ENCODE data around the gene MYBPHL.

MYBPHL gene

GRCh38 chr1:109282497-109282951 is 24.3 kb downstream of the MYBPHL start:
- Histone ChIP-seq H3K4me3 (ENCODE audit: low read depth in 1 of 2, low read length in 2 of 2) (peak overlapping the region; percentile 74 to 97), H3K36me3 (ENCODE audit: control insufficient read depth in 1 of 2, insufficient read depth in 2 of 2, low read length in 2 of 2) (peaks cover 0 to 8% of the 10 kb centered on the region in 2 donors), H3K4me1 (ENCODE audit: control insufficient read depth in 1 of 2, insufficient read depth in 2 of 2, low read length in 2 of 2) (peaks cover 26 to 29% of the 10 kb centered on the region in 2 donors), H3K27ac (ENCODE audit: low read depth, low read length) (no peak overlapping the region), H3K27me3 (ENCODE audit: control insufficient read depth in 1 of 2, insufficient read depth in 2 of 2, low read length in 2 of 2) (no peaks in the 10 kb centered on the region), H3K9ac (ENCODE audit: low read depth in 1 of 2, low read length in 2 of 2) (peak overlapping the region; percentile 61 to 86), H3K9me3 (ENCODE audit: control insufficient read depth in 1 of 2, low read length in 2 of 2) (no peaks in the 10 kb centered on the region)

- Histone ChIP-seq H3K9me3 (ENCODE audit: control insufficient read depth in 1 of 2, low read length in 2 of 2) (no peaks in the 10 kb centered on the region), H3K9ac (ENCODE audit: low read depth in 1 of 2, low read length in 2 of 2) (peak overlapping the region in 1 of 2 donors; percentile 61), H3K27ac (ENCODE audit: low read depth, low read length) (no peak overlapping the region), H3K27me3 (ENCODE audit: control insufficient read depth in 1 of 2, insufficient read depth in 2 of 2, low read length in 2 of 2) (no peaks in the 10 kb centered on the region), H3K36me3 (ENCODE audit: control insufficient read depth in 1 of 2, insufficient read depth in 2 of 2, low read length in 2 of 2) (peaks cover 0 to 8% of the 10 kb centered on the region in 2 donors), H3K4me3 (ENCODE audit: low read depth in 1 of 2, low read length in 2 of 2) (peak overlapping the region; percentile 74 to 97), H3K4me1 (ENCODE audit: control insufficient read depth in 1 of 2, insufficient read depth in 2 of 2, low read length in 2 of 2) (peaks cover 32 to 36% of the 10 kb centered on the region in 2 donors)
These were observed 24.9 kb downstream of the MYBPHL start for GRCh38 chr1:109281680-109282496.

- Histone ChIP-seq H3K27me3 (ENCODE audit: control insufficient read depth in 1 of 2, insufficient read depth in 2 of 2, low read length in 2 of 2) (no peaks in the 10 kb centered on the region), H3K9me3 (ENCODE audit: control insufficient read depth in 1 of 2, low read length in 2 of 2) (no peaks in the 10 kb centered on the region), H3K4me1 (ENCODE audit: control insufficient read depth in 1 of 2, insufficient read depth in 2 of 2, low read length in 2 of 2) (peaks cover 33 to 38% of the 10 kb centered on the region in 2 donors), H3K9ac (ENCODE audit: low read depth in 1 of 2, low read length in 2 of 2) (no peak overlapping the region), H3K4me3 (ENCODE audit: low read depth in 1 of 2, low read length in 2 of 2) (no peak overlapping the region), H3K27ac (ENCODE audit: low read depth, low read length) (no peak overlapping the region), H3K36me3 (ENCODE audit: control insufficient read depth in 1 of 2, insufficient read depth in 2 of 2, low read length in 2 of 2) (peaks cover 0 to 8% of the 10 kb centered on the region in 2 donors)
These were observed 25.9 kb downstream of the MYBPHL start for GRCh38 chr1:109280862-109281261.

GRCh38 chr1:109279615-109280278 is 27.1 kb downstream of the MYBPHL start:
- no peaks in the 10 kb centered on the region for H3K27me3 ChIP-seq (ENCODE audit: control insufficient read depth in 1 of 2, insufficient read depth in 2 of 2, low read length in 2 of 2)
- no peak overlapping the region for H3K4me3 ChIP-seq (ENCODE audit: low read depth in 1 of 2, low read length in 2 of 2)
- H3K9me3 ChIP-seq (ENCODE audit: control insufficient read depth in 1 of 2, low read length in 2 of 2) = no peaks in the 10 kb centered on the region
- H3K9ac ChIP-seq (ENCODE audit: low read depth in 1 of 2, low read length in 2 of 2) = no peak overlapping the region
- no peak overlapping the region for H3K27ac ChIP-seq (ENCODE audit: low read depth, low read length)
- peaks cover 0 to 8% of the 10 kb centered on the region in 2 donors for H3K36me3 ChIP-seq (ENCODE audit: control insufficient read depth in 1 of 2, insufficient read depth in 2 of 2, low read length in 2 of 2)
- H3K4me1 ChIP-seq (ENCODE audit: control insufficient read depth in 1 of 2, insufficient read depth in 2 of 2, low read length in 2 of 2) = peaks cover 39 to 40% of the 10 kb centered on the region in 2 donors

GRCh38 chr1:109277434-109278204 is 29.2 kb downstream of the MYBPHL start:
- Histone ChIP-seq H3K27ac (ENCODE audit: low read depth, low read length) (peak overlapping the region; percentile 39), H3K27me3 (ENCODE audit: control insufficient read depth in 1 of 2, insufficient read depth in 2 of 2, low read length in 2 of 2) (no peaks in the 10 kb centered on the region), H3K9me3 (ENCODE audit: control insufficient read depth in 1 of 2, low read length in 2 of 2) (no peaks in the 10 kb centered on the region), H3K4me1 (ENCODE audit: control insufficient read depth in 1 of 2, insufficient read depth in 2 of 2, low read length in 2 of 2) (peaks cover 30 to 40% of the 10 kb centered on the region in 2 donors), H3K4me3 (ENCODE audit: low read depth in 1 of 2, low read length in 2 of 2) (no peak overlapping the region), H3K9ac (ENCODE audit: low read depth in 1 of 2, low read length in 2 of 2) (peak overlapping the region in 1 of 2 donors; percentile 13), H3K36me3 (ENCODE audit: control insufficient read depth in 1 of 2, insufficient read depth in 2 of 2, low read length in 2 of 2) (peaks cover 0 to 8% of the 10 kb centered on the region in 2 donors)

- Histone ChIP-seq H3K9ac (ENCODE audit: low read depth in 1 of 2, low read length in 2 of 2) (no peak overlapping the region), H3K36me3 (ENCODE audit: control insufficient read depth in 1 of 2, insufficient read depth in 2 of 2, low read length in 2 of 2) (peaks cover 0 to 8% of the 10 kb centered on the region in 2 donors), H3K4me3 (ENCODE audit: low read depth in 1 of 2, low read length in 2 of 2) (no peak overlapping the region), H3K9me3 (ENCODE audit: control insufficient read depth in 1 of 2, low read length in 2 of 2) (no peaks in the 10 kb centered on the region), H3K27me3 (ENCODE audit: control insufficient read depth in 1 of 2, insufficient read depth in 2 of 2, low read length in 2 of 2) (no peaks in the 10 kb centered on the region), H3K4me1 (ENCODE audit: control insufficient read depth in 1 of 2, insufficient read depth in 2 of 2, low read length in 2 of 2) (peaks cover 20 to 29% of the 10 kb centered on the region in 2 donors), H3K27ac (ENCODE audit: low read depth, low read length) (no peak overlapping the region)
These were observed 31.0 kb downstream of the MYBPHL start for GRCh38 chr1:109275706-109276345.

GRCh38 chr1:109274533-109275476 is 32.0 kb downstream of the MYBPHL start:
- Histone ChIP-seq H3K9me3 (ENCODE audit: control insufficient read depth in 1 of 2, low read length in 2 of 2) (no peaks in the 10 kb centered on the region), H3K4me3 (ENCODE audit: low read depth in 1 of 2, low read length in 2 of 2) (no peak overlapping the region), H3K36me3 (ENCODE audit: control insufficient read depth in 1 of 2, insufficient read depth in 2 of 2, low read length in 2 of 2) (peaks cover 0 to 3% of the 10 kb centered on the region in 2 donors), H3K4me1 (ENCODE audit: control insufficient read depth in 1 of 2, insufficient read depth in 2 of 2, low read length in 2 of 2) (peaks cover 20 to 29% of the 10 kb centered on the region in 2 donors), H3K27me3 (ENCODE audit: control insufficient read depth in 1 of 2, insufficient read depth in 2 of 2, low read length in 2 of 2) (no peaks in the 10 kb centered on the region), H3K27ac (ENCODE audit: low read depth, low read length) (no peak overlapping the region), H3K9ac (ENCODE audit: low read depth in 1 of 2, low read length in 2 of 2) (no peak overlapping the region)

- no peak overlapping the region for H3K4me3 ChIP-seq (ENCODE audit: low read depth in 1 of 2, low read length in 2 of 2)
- H3K27me3 ChIP-seq (ENCODE audit: control insufficient read depth in 1 of 2, insufficient read depth in 2 of 2, low read length in 2 of 2) = no peaks in the 10 kb centered on the region
- no peaks in the 10 kb centered on the region for H3K9me3 ChIP-seq (ENCODE audit: control insufficient read depth in 1 of 2, low read length in 2 of 2)
- no peak overlapping the region for H3K27ac ChIP-seq (ENCODE audit: low read depth, low read length)
- no peaks in the 10 kb centered on the region for H3K36me3 ChIP-seq (ENCODE audit: control insufficient read depth in 1 of 2, insufficient read depth in 2 of 2, low read length in 2 of 2)
- peaks cover 20 to 29% of the 10 kb centered on the region in 2 donors for H3K4me1 ChIP-seq (ENCODE audit: control insufficient read depth in 1 of 2, insufficient read depth in 2 of 2, low read length in 2 of 2)
- no peak overlapping the region for H3K9ac ChIP-seq (ENCODE audit: low read depth in 1 of 2, low read length in 2 of 2)
These were observed 33.1 kb downstream of the MYBPHL start for GRCh38 chr1:109273570-109274288.

Data from duodenal mucosa (tissue), 2 donors.